ENCODE data around the gene PARVG. TPM values are rescaled to one million over a fixed set of nuclear protein-coding genes. Genes with fewer than 3 reads are reported as not detected.

The PARVG gene
- total RNA-seq, 1 experiment from 2014 or later = 13.9 TPM

- no peak overlapping the region for H3K27ac ChIP-seq (ENCODE audit: low read depth, low read length, poor library complexity, severe bottlenecking)
- no peaks in the 10 kb centered on the region for H3K4me1 ChIP-seq (ENCODE audit: insufficient read depth, low read length, poor library complexity, severe bottlenecking)
- no TSS peak for BruUV-seq (replicated peaks)
- no peak for DNase-seq (ENCODE audit: low spot score)
- no peaks in the 10 kb centered on the region for H3K36me3 ChIP-seq (ENCODE audit: insufficient read depth, low read length, poor library complexity, severe bottlenecking)
- ChIA-PET POLR2A (ENCODE audit: low non-redundant PET) (interaction anchor here (0.6 kb wide), 1 partner anchor 465 kb away, joined by 3 read pairs; no protein-coding TSS in a partner anchor), CTCF (no interaction called here)
- no peaks in the 10 kb centered on the region for H3K27me3 ChIP-seq (replicated peaks; ENCODE audit: insufficient read depth, low read depth, low read length, poor library complexity)
- intact Hi-C loops (cut with micrococcal nuclease; ENCODE audit: unreplicated experiment) = no loop called here
- no peak overlapping the region for H3K4me3 ChIP-seq (ENCODE audit: low read depth, low read length, poor library complexity, severe bottlenecking)
- peaks cover 17% of the 10 kb centered on the region for H3K9me3 ChIP-seq (ENCODE audit: low read depth, low read length, poor library complexity, severe bottlenecking)
- TF ChIP-seq EZH2 (IDR thresholded peaks at IDR 0.05; ENCODE audit: borderline replicate concordance, low read depth, low read length, poor library complexity, severe bottlenecking) (no peak), CTCF (conservative IDR thresholded peaks at IDR 0.05; ENCODE audit: low read depth, low read length) (no peak)
Measured at GRCh38 chr22:44136112-44136511, 44.6 kb upstream of the PARVG start.

- no peak overlapping the region for H3K4me3 ChIP-seq (ENCODE audit: low read depth, low read length, poor library complexity, severe bottlenecking)
- ChIA-PET POLR2A (ENCODE audit: low non-redundant PET) (interaction anchor here (0.6 kb wide), 1 partner anchor 465 kb away, joined by 3 read pairs; no protein-coding TSS in a partner anchor), CTCF (no interaction called here)
- H3K27ac ChIP-seq (ENCODE audit: low read depth, low read length, poor library complexity, severe bottlenecking) = no peak overlapping the region
- H3K9me3 ChIP-seq (ENCODE audit: low read depth, low read length, poor library complexity, severe bottlenecking) = peaks cover 17% of the 10 kb centered on the region
- H3K36me3 ChIP-seq (ENCODE audit: insufficient read depth, low read length, poor library complexity, severe bottlenecking) = no peaks in the 10 kb centered on the region
- H3K4me1 ChIP-seq (ENCODE audit: insufficient read depth, low read length, poor library complexity, severe bottlenecking) = no peaks in the 10 kb centered on the region
- H3K27me3 ChIP-seq (replicated peaks; ENCODE audit: insufficient read depth, low read depth, low read length, poor library complexity) = no peaks in the 10 kb centered on the region
- TF ChIP-seq CTCF (conservative IDR thresholded peaks at IDR 0.05; ENCODE audit: low read depth, low read length) (no peak), EZH2 (IDR thresholded peaks at IDR 0.05; ENCODE audit: borderline replicate concordance, low read depth, low read length, poor library complexity, severe bottlenecking) (no peak)
- intact Hi-C loops (cut with micrococcal nuclease; ENCODE audit: unreplicated experiment) = no loop called here
- no TSS peak for BruUV-seq (replicated peaks)
- no peak for DNase-seq (ENCODE audit: low spot score)
Measured at GRCh38 chr22:44136786-44137185, 43.9 kb upstream of the PARVG start.

GRCh38 chr22:44137415-44137814 is 43.3 kb upstream of the PARVG start:
- ChIA-PET CTCF (no interaction called here), POLR2A (ENCODE audit: low non-redundant PET) (no interaction called here)
- Histone ChIP-seq H3K36me3 (ENCODE audit: insufficient read depth, low read length, poor library complexity, severe bottlenecking) (no peaks in the 10 kb centered on the region), H3K9me3 (ENCODE audit: low read depth, low read length, poor library complexity, severe bottlenecking) (peaks cover 17% of the 10 kb centered on the region), H3K27me3 (replicated peaks; ENCODE audit: insufficient read depth, low read depth, low read length, poor library complexity) (no peaks in the 10 kb centered on the region), H3K27ac (ENCODE audit: low read depth, low read length, poor library complexity, severe bottlenecking) (no peak overlapping the region), H3K4me3 (ENCODE audit: low read depth, low read length, poor library complexity, severe bottlenecking) (no peak overlapping the region), H3K4me1 (ENCODE audit: insufficient read depth, low read length, poor library complexity, severe bottlenecking) (no peaks in the 10 kb centered on the region)
- TF ChIP-seq CTCF (conservative IDR thresholded peaks at IDR 0.05; ENCODE audit: low read depth, low read length) = no peak
- TF ChIP-seq EZH2 (IDR thresholded peaks at IDR 0.05; ENCODE audit: borderline replicate concordance, low read depth, low read length, poor library complexity, severe bottlenecking) = no peak
- BruUV-seq (replicated peaks) = no TSS peak
- intact Hi-C loops (cut with micrococcal nuclease; ENCODE audit: unreplicated experiment) = no loop called here
- DNase-seq (ENCODE audit: low spot score) = no peak

Measured in A673 (cell line).